Small intestine (tissue), 7 donors: ENCODE results near the gene U2AF2. TPM values are rescaled to one million over a fixed set of nuclear protein-coding genes. Genes with fewer than 3 reads are reported as not detected.
A peak's percentile ranks its signal among the peaks of the same experiment; 100 is the strongest.

Experiments used
- DNase-seq, 2 donors: peaks; one replicate each; pipeline versions ENCODE4 v3.0.0 to v3.0.0-alpha.2; 2013
- FAIRE-seq: peaks from 2 replicates; lab custom pipeline; 2012; peaks lifted over from hg19 to GRCh38; lab: Jason Lieb, UNC
- H3K27ac ChIP-seq, 3 donors: one replicate each; pipeline ENCODE4 v1.5.1; 2013; ENCODE audit warnings: low read length in 2 of 3, mild to moderate bottlenecking in 2 of 3, control low read depth in 1 of 3, inconsistent platforms in 1 of 3, low read depth in 1 of 3, moderate library complexity in 1 of 3
- H3K27me3 ChIP-seq, 3 donors: one replicate each; pipeline ENCODE4 v1.6.1; 2013; ENCODE audit warnings: low read length in 3 of 3, inconsistent platforms in 1 of 3; ENCODE audit not compliant: control insufficient read depth in 3 of 3, insufficient read depth in 3 of 3
- H3K36me3 ChIP-seq, 3 donors: one replicate each; pipeline ENCODE4 v1.6.1; 2013; ENCODE audit warnings: low read length in 3 of 3, inconsistent platforms in 1 of 3, low read depth in 1 of 3, mild to moderate bottlenecking in 1 of 3, moderate library complexity in 1 of 3; ENCODE audit not compliant: control insufficient read depth in 3 of 3, insufficient read depth in 2 of 3
- H3K4me1 ChIP-seq, 3 donors: one replicate each; pipeline ENCODE4 v1.6.1; 2013; ENCODE audit warnings: low read length in 2 of 3, inconsistent platforms in 1 of 3, low read depth in 1 of 3, mild to moderate bottlenecking in 1 of 3, moderate library complexity in 1 of 3; ENCODE audit not compliant: control insufficient read depth in 3 of 3, insufficient read depth in 2 of 3
- H3K4me3 ChIP-seq, 3 donors: one replicate each; pipeline ENCODE4 v1.5.1; 2013; ENCODE audit warnings: low read length in 3 of 3, control low read depth in 1 of 3, inconsistent platforms in 1 of 3, low read depth in 1 of 3, mild to moderate bottlenecking in 1 of 3, moderate library complexity in 1 of 3
- H3K9me3 ChIP-seq, 2 donors: one replicate each; pipeline ENCODE4 v1.6.1; 2013; ENCODE audit warnings: low read depth in 1 of 2, low read length in 1 of 2; ENCODE audit not compliant: control insufficient read depth in 2 of 2, insufficient read depth in 1 of 2
- WGBS, 3 donors: extraction: QIAGEN DNeasy Blood & Tissue Kit; methylation state at CpG; one replicate each; pipeline ENCODE4 v1.1.7; 2013; 5-methylcytosine and 5-hydroxymethylcytosine counted together
- polyA plus RNA-seq, 4 donors: library from polyadenylated mRNA; stranded (reverse) in 3 of 4; unstranded in 1 of 4; fragments of 200-250 nt in 3 of 4; fragments of 120-200 nt in 1 of 4; gene quantifications; one replicate each; pipeline versions ENCODE4 v1.2.1 to v1.2.3, GENCODE V29; 2013
- donor health status: healthy with polysubstance abuse.
- donor health status: control.
- donor health status: control.
- donor health status: Bipolar disorder and iron deficiency.
- donor health status: healthy.

Gene U2AF2
- polyA plus RNA-seq, 4 donors = 74.0 to 161 (median 115) TPM

GRCh38 chr19:55636723-55637122 lies 18.1 kb upstream of the U2AF2 start:
- H3K27ac ChIP-seq = no peak overlapping the region
- DNase-seq = no peak
- no peak for FAIRE-seq

DNA sequence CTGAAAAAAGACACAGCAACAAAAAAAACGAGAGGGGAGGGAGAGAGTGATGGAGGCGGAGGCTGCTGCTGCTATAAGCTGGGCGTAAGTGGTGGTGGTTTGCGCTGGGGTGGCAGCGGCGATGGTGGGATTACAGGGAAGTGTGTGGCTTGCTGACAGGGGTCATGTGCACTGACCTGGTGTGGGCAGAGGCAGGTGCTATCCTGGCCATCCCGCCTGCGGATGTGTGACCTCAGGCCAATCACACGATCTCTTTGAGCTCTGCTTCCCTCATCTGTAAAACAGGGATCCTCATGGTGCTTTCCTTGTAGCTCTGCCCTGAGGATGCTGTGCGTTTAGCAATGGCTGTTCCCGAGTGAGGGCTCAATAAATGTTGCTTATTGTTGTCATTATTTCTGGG lies 17.3 kb upstream of the U2AF2 start:
- Histone ChIP-seq H3K36me3 (peaks cover 0 to 19% (median 0%) of the 10 kb centered on the region in 3 donors), H3K27me3 (no peaks in the 10 kb centered on the region), H3K4me1 (peaks cover 10 to 25% (median 11%) of the 10 kb centered on the region in 3 donors), H3K4me3 (no peak overlapping the region), H3K9me3 (no peaks in the 10 kb centered on the region), H3K27ac (no peak overlapping the region)
- 77 to 84% (median 82%) methylated on average over 11 of the region's 11 CpGs for WGBS, 3 donors
- FAIRE-seq = no peak
- no peak for DNase-seq

More at GRCh38 chr19:55636723-55637122, 18.1 kb upstream of the U2AF2 start:
- Histone ChIP-seq H3K4me1 (peaks cover 5 to 19% (median 10%) of the 10 kb centered on the region in 3 donors), H3K9me3 (no peaks in the 10 kb centered on the region), H3K36me3 (peaks cover 0 to 19% (median 0%) of the 10 kb centered on the region in 3 donors), H3K27me3 (no peaks in the 10 kb centered on the region), H3K4me3 (no peak overlapping the region)
- WGBS, 3 donors = 82 to 87% (median 82%) methylated on average over 4 of the region's 4 CpGs

- no peaks in the 10 kb centered on the region for H3K27me3 ChIP-seq
- FAIRE-seq (no peak), DNase-seq (peak in 1 of 2 donors; percentile 38)
- no peaks in the 10 kb centered on the region for H3K9me3 ChIP-seq
- H3K36me3 ChIP-seq = peaks cover 0 to 19% (median 0%) of the 10 kb centered on the region in 3 donors
- 81 to 92% (median 84%) methylated on average over 6 of the region's 6 CpGs for WGBS, 3 donors
- H3K4me1 ChIP-seq = peaks cover 10 to 31% (median 15%) of the 10 kb centered on the region in 3 donors
- no peak overlapping the region for H3K4me3 ChIP-seq
- no peak overlapping the region for H3K27ac ChIP-seq
These were observed 15.9 kb upstream of the U2AF2 start for GRCh38 chr19:55638864-55639359.

- Histone ChIP-seq H3K27me3 (no peaks in the 10 kb centered on the region), H3K9me3 (no peaks in the 10 kb centered on the region), H3K4me3 (peak overlapping the region in 2 of 3 donors; percentile 55 to 98), H3K27ac (peak overlapping the region; percentile 65 to 89 (median 76)), H3K4me1 (peaks cover 10 to 32% (median 15%) of the 10 kb centered on the region in 3 donors), H3K36me3 (peaks cover 0 to 27% (median 0%) of the 10 kb centered on the region in 3 donors)
- FAIRE-seq (no peak), DNase-seq (peak; percentile 58 to 82)
- 24 to 35% (median 27%) methylated on average over 33 to 38 of the region's 38 CpGs for WGBS, 3 donors
These were observed 14.7 kb upstream of the U2AF2 start for GRCh38 chr19:55640043-55640576.

- Histone ChIP-seq H3K36me3 (peaks cover 0 to 32% (median 2%) of the 10 kb centered on the region in 3 donors), H3K27me3 (no peaks in the 10 kb centered on the region), H3K4me1 (peaks cover 8 to 28% (median 15%) of the 10 kb centered on the region in 3 donors), H3K27ac (peak within 1 kb of the TSS; percentile 65 to 89 (median 76)), H3K4me3 (peak within 1 kb of the TSS; percentile 76 to 98 (median 81)), H3K9me3 (no peaks in the 10 kb centered on the region)
- peak; percentile 47 to 84 for DNase-seq
- no peak for FAIRE-seq
- 1% methylated on average over 65 to 89 of the region's 89 CpGs for WGBS, 3 donors
These were observed 14.0 kb upstream of the U2AF2 start, which contains the start of gene ZNF580 for GRCh38 chr19:55640577-55641425. Gene ZNF580 (plus strand): TSS chr19:55641002. CDS start chr19:55642509, 1,507 bp downstream.

GRCh38 chr19:55641426-55642152 lies 13.2 kb upstream of the U2AF2 start:
- 0 to 1% (median 1%) methylated on average over 25 of the region's 25 CpGs for WGBS, 3 donors
- no peaks in the 10 kb centered on the region for H3K27me3 ChIP-seq
- peak overlapping the region; percentile 5 to 89 (median 76) for H3K27ac ChIP-seq
- no peaks in the 10 kb centered on the region for H3K9me3 ChIP-seq
- no peak for FAIRE-seq
- peaks cover 0 to 31% (median 2%) of the 10 kb centered on the region in 3 donors for H3K36me3 ChIP-seq
- peak overlapping the region; percentile 76 to 98 (median 81) for H3K4me3 ChIP-seq
- H3K4me1 ChIP-seq = peaks cover 2 to 25% (median 13%) of the 10 kb centered on the region in 3 donors
- DNase-seq = no peak

GRCh38 chr19:55642153-55643002 lies 12.5 kb upstream of the U2AF2 start:
- peak overlapping the region; percentile 45 to 89 (median 71) for H3K27ac ChIP-seq
- FAIRE-seq = no peak

More at GRCh38 chr19:55642153-55643002, 12.5 kb upstream of the U2AF2 start:
- H3K36me3 ChIP-seq = peaks cover 0 to 33% (median 2%) of the 10 kb centered on the region in 3 donors
- no peaks in the 10 kb centered on the region for H3K27me3 ChIP-seq
- DNase-seq = peak in 1 of 2 donors; percentile 62
- H3K4me3 ChIP-seq = peak overlapping the region; percentile 76 to 98 (median 89)
- no peaks in the 10 kb centered on the region for H3K9me3 ChIP-seq
- 0 to 2% (median 1%) methylated on average over 48 to 65 of the region's 65 CpGs for WGBS, 3 donors
- peaks cover 2 to 29% (median 12%) of the 10 kb centered on the region in 3 donors for H3K4me1 ChIP-seq
